Esophagus squamous epithelium (tissue), 4 donors: ENCODE measurements around the gene ETFRF1.

Experiments
- CTCF ChIP-seq, 6 experiments: fragments of 450-650 bp in 4 of 6; fragments of 200-600 bp in 2 of 6; sonication (generic) in 2 of 6; IDR thresholded peaks; one replicate each; pipeline ENCODE4 v1.5.1; 2016 to 2019; ENCODE audit warnings: antibody characterized with exemption in 6 of 6, mild to moderate bottlenecking in 4 of 6, moderate library complexity in 4 of 6
- POLR2A ChIP-seq, 4 donors: fragments of 450-650 bp; IDR thresholded peaks; one replicate each; pipeline ENCODE4 v1.6.1; 2017; ENCODE audit warnings: antibody characterized with exemption in 4 of 4, mild to moderate bottlenecking in 4 of 4, moderate library complexity in 3 of 4

GRCh38 chr12:25245491-25245890, 50.5 kb downstream of the ETFRF1 start:
- TF ChIP-seq POLR2A (IDR thresholded peaks at IDR 0.05) (no peak), CTCF (IDR thresholded peaks at IDR 0.05) (no peak)
